ENCODE data around the gene HRH3. TPM values are rescaled to one million over a fixed set of nuclear protein-coding genes. Genes with fewer than 3 reads are reported as not detected.

Gene HRH3
- total RNA-seq, 1 donor = not detected

DNA sequence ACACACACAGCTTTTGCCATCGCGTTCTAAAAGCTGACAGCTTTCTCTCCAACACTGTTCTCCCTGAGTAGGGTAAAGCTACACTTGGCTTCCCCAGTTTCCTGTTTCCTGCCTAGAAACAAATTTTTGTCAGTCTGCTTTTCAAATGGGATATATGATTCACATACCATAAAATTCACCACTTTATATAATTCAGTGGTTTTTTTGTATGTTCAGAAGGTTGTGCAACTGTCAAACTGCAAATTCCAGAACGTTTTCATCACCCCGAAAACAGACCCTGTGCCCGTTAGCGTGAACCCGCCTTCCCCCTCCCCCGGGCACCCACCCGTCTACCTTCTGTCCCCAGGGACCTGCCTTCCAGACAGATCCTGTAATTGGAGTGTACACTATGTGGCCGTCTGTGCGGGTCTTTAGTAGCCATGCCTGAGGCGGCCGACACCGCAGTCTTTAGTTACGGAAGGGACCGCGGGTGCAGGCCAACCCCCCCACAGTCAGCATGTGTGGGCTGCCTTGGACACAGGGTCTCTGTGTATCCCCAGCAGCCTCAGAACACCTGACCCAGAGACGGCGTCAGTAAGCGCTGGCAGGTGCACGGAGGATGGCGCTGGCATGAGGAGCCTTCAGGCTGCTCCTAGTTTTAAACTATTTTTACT, 16.6 kb downstream of the HRH3 start:
- TF ChIP-seq CTCF (IDR thresholded peaks at IDR 0.05; ENCODE audit: extremely low read depth, low read depth, low read length) = no peak
- peak overlapping the region; percentile 21 for H3K4me3 ChIP-seq (ENCODE audit: insufficient read depth, low read length)
- H3K36me3 ChIP-seq (ENCODE audit: insufficient read depth, low read length) = peaks cover 24% of the 10 kb centered on the region
- H3K27me3 ChIP-seq (ENCODE audit: insufficient read depth, low read length) = no peaks in the 10 kb centered on the region
- H3K79me2 ChIP-seq (ENCODE audit: insufficient read depth, low read length) = no peaks in the 10 kb centered on the region
- H3K4me1 ChIP-seq (ENCODE audit: insufficient read depth, low read length) = peaks cover 21% of the 10 kb centered on the region
- DNase-seq (ENCODE audit: insufficient read length, low spot score, missing footprints) = peak; percentile 95
- H3K9me3 ChIP-seq (ENCODE audit: low read depth, low read length) = no peaks in the 10 kb centered on the region
- H3K4me2 ChIP-seq (ENCODE audit: insufficient read depth, low read length) = peak overlapping the region; percentile 49
- H4K20me1 ChIP-seq (ENCODE audit: insufficient read depth, low read length) = peaks cover 23% of the 10 kb centered on the region
- H3K27ac ChIP-seq (ENCODE audit: low read depth, low read length) = peak overlapping the region; percentile 36
- H2AFZ ChIP-seq (ENCODE audit: low read length) = no peak overlapping the region

- Histone ChIP-seq H3K4me1 (ENCODE audit: insufficient read depth, low read length) (peaks cover 21% of the 10 kb centered on the region), H3K9me3 (ENCODE audit: low read depth, low read length) (no peaks in the 10 kb centered on the region), H4K20me1 (ENCODE audit: insufficient read depth, low read length) (peaks cover 20% of the 10 kb centered on the region), H3K4me2 (ENCODE audit: insufficient read depth, low read length) (peak overlapping the region; percentile 49), H2AFZ (ENCODE audit: low read length) (no peak overlapping the region), H3K4me3 (ENCODE audit: insufficient read depth, low read length) (peak overlapping the region; percentile 21), H3K79me2 (ENCODE audit: insufficient read depth, low read length) (no peaks in the 10 kb centered on the region), H3K27me3 (ENCODE audit: insufficient read depth, low read length) (no peaks in the 10 kb centered on the region), H3K27ac (ENCODE audit: low read depth, low read length) (peak overlapping the region; percentile 36), H3K36me3 (ENCODE audit: insufficient read depth, low read length) (peaks cover 30% of the 10 kb centered on the region)
- DNase-seq (ENCODE audit: insufficient read length, low spot score, missing footprints) = no peak
- TF ChIP-seq CTCF (IDR thresholded peaks at IDR 0.05; ENCODE audit: extremely low read depth, low read depth, low read length) = no peak
These were observed 17.3 kb downstream of the HRH3 start for GRCh38 chr20:62202676-62203377.

GRCh38 chr20:62202083-62202395, 18.0 kb downstream of the HRH3 start:
- Histone ChIP-seq H3K9me3 (ENCODE audit: low read depth, low read length) (no peaks in the 10 kb centered on the region), H3K4me3 (ENCODE audit: insufficient read depth, low read length) (no peak overlapping the region), H3K4me2 (ENCODE audit: insufficient read depth, low read length) (no peak overlapping the region), H3K27me3 (ENCODE audit: insufficient read depth, low read length) (no peaks in the 10 kb centered on the region), H3K4me1 (ENCODE audit: insufficient read depth, low read length) (peaks cover 16% of the 10 kb centered on the region), H3K79me2 (ENCODE audit: insufficient read depth, low read length) (no peaks in the 10 kb centered on the region), H3K27ac (ENCODE audit: low read depth, low read length) (no peak overlapping the region), H3K36me3 (ENCODE audit: insufficient read depth, low read length) (peaks cover 36% of the 10 kb centered on the region), H2AFZ (ENCODE audit: low read length) (no peak overlapping the region), H4K20me1 (ENCODE audit: insufficient read depth, low read length) (peaks cover 14% of the 10 kb centered on the region)
- peak; percentile 94 for DNase-seq (ENCODE audit: insufficient read length, low spot score, missing footprints)
- TF ChIP-seq CTCF (IDR thresholded peaks at IDR 0.05; ENCODE audit: extremely low read depth, low read depth, low read length) = no peak

Measured in osteoblast (primary cell).